T-helper 17 cell (primary cell): ENCODE measurements around the gene PPFIBP2. TPM values are rescaled to one million over a fixed set of nuclear protein-coding genes. Genes with fewer than 3 reads are reported as not detected.
"Not testable (repeated sequence)": the region's sequence is repeated elsewhere in the genome, so short reads cannot be mapped to it uniquely, and the experiment has no call there.

Experiments
- ATAC-seq: fragments of 150-1000 bp; cut with Tn5 transposase; 2 replicates; pipeline ENCODE4 v1.10.0; 2021; ENCODE audit warnings: mild to moderate bottlenecking, moderate library complexity
- DNase-seq, 3 donors: peaks; one replicate each; pipeline versions ENCODE4 v3.0.0 to v3.0.0-alpha.2; 2020 to 2021
- H3K9me3 ChIP-seq: one replicate; pipeline ENCODE4 v1.7.0; 2013; ENCODE audit warnings: low read length, mild to moderate bottlenecking; ENCODE audit not compliant: control insufficient read depth, poor library complexity, severe bottlenecking
- H3K27ac Mint-ChIP-seq: one replicate; pipeline ENCODE4 v1.8.0; 2022; ENCODE audit warnings: mild to moderate bottlenecking, moderate library complexity, mixed read lengths
- H3K27me3 Mint-ChIP-seq: one replicate; pipeline ENCODE4 v1.8.0; 2022; ENCODE audit warnings: mixed read lengths
- H3K36me3 Mint-ChIP-seq: one replicate; pipeline ENCODE4 v1.8.0; 2022; ENCODE audit warnings: low read depth, mixed read lengths
- H3K4me1 Mint-ChIP-seq: one replicate; pipeline ENCODE4 v1.8.0; 2022; ENCODE audit warnings: mild to moderate bottlenecking, mixed read lengths
- H3K4me3 Mint-ChIP-seq: one replicate; pipeline ENCODE4 v1.8.0; 2022; ENCODE audit warnings: mild to moderate bottlenecking, moderate library complexity, mixed read lengths
- total RNA-seq, 4 donors: library from RNA in 2 of 4; stranded (reverse) in 2 of 4; gene quantifications; one replicate each; pipeline ENCODE4 v1.2.3 and lab custom pipeline; 2022 to 2026

PPFIBP2 gene
- total RNA-seq, 2 donors from 2014 or later: 26.2 to 40.6 TPM

GRCh38 chr11:7508087-7508486, 5.7 kb upstream of the PPFIBP2 start:
- H3K9me3 ChIP-seq: no peaks in the 10 kb centered on the region
- peaks cover 7% of the 10 kb centered on the region for H3K4me1 Mint-ChIP-seq
- ATAC-seq (no peak), DNase-seq (no peak)
- H3K27ac Mint-ChIP-seq: no peak overlapping the region
- peaks cover 5% of the 10 kb centered on the region for H3K36me3 Mint-ChIP-seq
- H3K27me3 Mint-ChIP-seq: peaks cover 23% of the 10 kb centered on the region
- H3K4me3 Mint-ChIP-seq: no peak overlapping the region

- DNase-seq (no peak), ATAC-seq (no peak)
- Mint-ChIP-seq H3K4me1 (peaks cover 12% of the 10 kb centered on the region), H3K27ac (no peak overlapping the region), H3K27me3 (peaks cover 23% of the 10 kb centered on the region), H3K36me3 (peaks cover 5% of the 10 kb centered on the region), H3K4me3 (no peak overlapping the region)
- H3K9me3 ChIP-seq: no peaks in the 10 kb centered on the region
Measured at GRCh38 chr11:7509966-7510365, 3.8 kb upstream of the PPFIBP2 start.

- no peak overlapping the region for H3K4me3 Mint-ChIP-seq
- peak overlapping the region; percentile 67 for H3K27ac Mint-ChIP-seq
- peaks cover 23% of the 10 kb centered on the region for H3K4me1 Mint-ChIP-seq
Measured at GRCh38 chr11:7511401-7511800, 2.4 kb upstream of the PPFIBP2 start.

GRCh38 chr11:7512525-7513233, 1.1 kb upstream of the PPFIBP2 start:
- DNase-seq (no peak), ATAC-seq (peak; percentile 20)
- Mint-ChIP-seq H3K27me3 (no peaks in the 10 kb centered on the region), H3K36me3 (peaks cover 4% of the 10 kb centered on the region), H3K4me1 (peaks cover 30% of the 10 kb centered on the region), H3K27ac (peak overlapping the region; percentile 91), H3K4me3 (peak overlapping the region; percentile 95)
- no peaks in the 10 kb centered on the region for H3K9me3 ChIP-seq

More at GRCh38 chr11:7511401-7511800, 2.4 kb upstream of the PPFIBP2 start:
- Mint-ChIP-seq H3K36me3 (peaks cover 2% of the 10 kb centered on the region), H3K27me3 (peaks cover 10% of the 10 kb centered on the region)
- DNase-seq: no peak
- ATAC-seq: no peak
- no peaks in the 10 kb centered on the region for H3K9me3 ChIP-seq

- Mint-ChIP-seq H3K4me3 (peak overlapping the region; percentile 95), H3K27ac (peak overlapping the region; percentile 84), H3K4me1 (peaks cover 38% of the 10 kb centered on the region), H3K36me3 (peaks cover 4% of the 10 kb centered on the region), H3K27me3 (no peaks in the 10 kb centered on the region)
- ATAC-seq (peak; percentile 14), DNase-seq (peak in 1 of 3 donors; percentile 14)
- H3K9me3 ChIP-seq: no peaks in the 10 kb centered on the region
Measured at GRCh38 chr11:7514099-7514591, 346 bp downstream of the PPFIBP2 start.

- no peaks in the 10 kb centered on the region for H3K27me3 Mint-ChIP-seq
- peak overlapping the region; percentile 84 for H3K27ac Mint-ChIP-seq
- peak overlapping the region; percentile 95 for H3K4me3 Mint-ChIP-seq
- H3K9me3 ChIP-seq: no peaks in the 10 kb centered on the region
- peaks cover 4% of the 10 kb centered on the region for H3K36me3 Mint-ChIP-seq
- DNase-seq (no peak), ATAC-seq (no peak)
- peaks cover 38% of the 10 kb centered on the region for H3K4me1 Mint-ChIP-seq
Measured at GRCh38 chr11:7515447-7515886, 1.7 kb downstream of the PPFIBP2 start.

GRCh38 chr11:7516475-7516874, 2.7 kb downstream of the PPFIBP2 start:
- Mint-ChIP-seq H3K4me1 (peaks cover 38% of the 10 kb centered on the region), H3K27me3 (no peaks in the 10 kb centered on the region), H3K27ac (peak overlapping the region; percentile 84), H3K36me3 (peaks cover 4% of the 10 kb centered on the region), H3K4me3 (peak overlapping the region; percentile 75)
- DNase-seq: no peak
- no peaks in the 10 kb centered on the region for H3K9me3 ChIP-seq
- no peak for ATAC-seq

- not testable (repeated sequence) for H3K36me3 Mint-ChIP-seq, H3K4me3 Mint-ChIP-seq, ATAC-seq, H3K27me3 Mint-ChIP-seq, H3K27ac Mint-ChIP-seq, DNase-seq, H3K9me3 ChIP-seq
- peaks cover 38% of the 10 kb centered on the region for H3K4me1 Mint-ChIP-seq
Measured at GRCh38 chr11:7517743-7518142, 3.9 kb downstream of the PPFIBP2 start.

GRCh38 chr11:7518811-7519562, 5.2 kb downstream of the PPFIBP2 start:
- Mint-ChIP-seq H3K27ac (no peak overlapping the region), H3K4me3 (peak overlapping the region; percentile 3), H3K4me1 (peaks cover 45% of the 10 kb centered on the region), H3K27me3 (no peaks in the 10 kb centered on the region), H3K36me3 (peaks cover 4% of the 10 kb centered on the region)
- no peaks in the 10 kb centered on the region for H3K9me3 ChIP-seq
- ATAC-seq (no peak), DNase-seq (no peak)

- no peak overlapping the region for H3K27ac Mint-ChIP-seq
- H3K36me3 Mint-ChIP-seq: peaks cover 4% of the 10 kb centered on the region
- no peaks in the 10 kb centered on the region for H3K9me3 ChIP-seq
- H3K27me3 Mint-ChIP-seq: no peaks in the 10 kb centered on the region
- H3K4me1 Mint-ChIP-seq: peaks cover 49% of the 10 kb centered on the region
- no peak for DNase-seq
- peak; percentile 30 for ATAC-seq
- H3K4me3 Mint-ChIP-seq: peak overlapping the region; percentile 13
Measured at GRCh38 chr11:7520011-7520942, 6.5 kb downstream of the PPFIBP2 start.

- no peaks in the 10 kb centered on the region for H3K9me3 ChIP-seq
- Mint-ChIP-seq H3K27ac (no peak overlapping the region), H3K36me3 (peaks cover 4% of the 10 kb centered on the region), H3K4me1 (peaks cover 47% of the 10 kb centered on the region), H3K4me3 (no peak overlapping the region), H3K27me3 (no peaks in the 10 kb centered on the region)
- ATAC-seq: peak; percentile 68
- DNase-seq: no peak
Measured at GRCh38 chr11:7520981-7521487, 7.2 kb downstream of the PPFIBP2 start.

- H3K27me3 Mint-ChIP-seq: no peaks in the 10 kb centered on the region
- no peak overlapping the region for H3K27ac Mint-ChIP-seq
- peaks cover 44% of the 10 kb centered on the region for H3K4me1 Mint-ChIP-seq
- DNase-seq: no peak
- peaks cover under 1% of the 10 kb centered on the region for H3K36me3 Mint-ChIP-seq
- no peak for ATAC-seq
- no peak overlapping the region for H3K4me3 Mint-ChIP-seq
- no peaks in the 10 kb centered on the region for H3K9me3 ChIP-seq
Measured at GRCh38 chr11:7522121-7522520, 8.3 kb downstream of the PPFIBP2 start.
